Natural killer cell (primary cell): ENCODE data around the gene ANKRD40. TPM values are rescaled to one million over a fixed set of nuclear protein-coding genes. Genes with fewer than 3 reads are reported as not detected.

Source experiments
- ATAC-seq, 3 donors: fragments of 150-1000 bp in 2 of 3; fragments of 200-7000 bp in 1 of 3; cut with Tn5 transposase; 1 replicate in 1 of 3; 2 replicates in 2 of 3; pipeline ENCODE4 v1.10.0; 2021; ENCODE audit warnings: mild to moderate bottlenecking in 2 of 3, moderate library complexity in 2 of 3
- DNase-seq, 2 donors: peaks; one replicate each; pipeline versions ENCODE4 v3.0.0 to v3.0.0-alpha.2; 2013 to 2021; ENCODE audit warnings: mixed read lengths in 1 of 2
- H3K27ac ChIP-seq: one replicate; pipeline ENCODE4 v1.5.1; 2013; ENCODE audit warnings: mild to moderate bottlenecking, low read length
- H3K27me3 ChIP-seq: one replicate; pipeline ENCODE4 v1.6.1; 2013; ENCODE audit warnings: low read length; ENCODE audit not compliant: control insufficient read depth, insufficient read depth
- H3K36me3 ChIP-seq: one replicate; pipeline ENCODE4 v1.6.1; 2013; ENCODE audit warnings: low read length; ENCODE audit not compliant: control insufficient read depth, insufficient read depth
- H3K4me1 ChIP-seq: one replicate; pipeline ENCODE4 v1.6.1; 2013; ENCODE audit warnings: low read length; ENCODE audit not compliant: control insufficient read depth, insufficient read depth
- H3K4me3 ChIP-seq: one replicate; pipeline ENCODE4 v1.5.1; 2013; ENCODE audit warnings: low read length
- H3K9me3 ChIP-seq: one replicate; pipeline ENCODE4 v1.6.1; 2013; ENCODE audit warnings: low read length; ENCODE audit not compliant: control insufficient read depth, insufficient read depth
- H3K27ac Mint-ChIP-seq, 2 donors: one replicate each; pipeline ENCODE4 v1.8.0; 2022; ENCODE audit warnings: mild to moderate bottlenecking in 2 of 2, mixed read lengths in 2 of 2, moderate library complexity in 1 of 2
- H3K27me3 Mint-ChIP-seq, 2 donors: one replicate each; pipeline ENCODE4 v1.8.0; 2022; ENCODE audit warnings: low read depth in 2 of 2, mixed read lengths in 2 of 2
- H3K36me3 Mint-ChIP-seq: one replicate; pipeline ENCODE4 v1.8.0; 2022; ENCODE audit warnings: mixed read lengths
- H3K4me1 Mint-ChIP-seq, 2 donors: one replicate each; pipeline ENCODE4 v1.8.0; 2022; ENCODE audit warnings: mixed read lengths in 2 of 2
- H3K4me3 Mint-ChIP-seq: one replicate; pipeline ENCODE4 v1.8.0; 2022; ENCODE audit warnings: mild to moderate bottlenecking, moderate library complexity, mixed read lengths
- H3K9me3 Mint-ChIP-seq, 2 donors: one replicate each; pipeline ENCODE4 v1.8.0; 2022; ENCODE audit warnings: mixed read lengths in 2 of 2
- WGBS: methylation state at CpG from one replicate; pipeline ENCODE4 v1.1.7; 2013; ENCODE audit warnings: missing lambda C conversion rate; ENCODE audit not compliant: insufficient coverage; 5-methylcytosine and 5-hydroxymethylcytosine counted together
- intact Hi-C: fragments of 100-400 bp; cut with micrococcal nuclease; formaldehyde crosslinking; loops from one replicate; pipeline ENCODE4 v1.14.2; 2022
- total RNA-seq, 4 donors: library from RNA; stranded (reverse); fragments of 120-200 nt in 1 of 4; gene quantifications; one replicate each; pipeline versions ENCODE4 v1.2.3 to v1.2.4, GENCODE V29; 2013 to 2022
- TF ChIP-seq, protein P1 (sequence below): fragments of 200-600 bp; IDR thresholded peaks from one replicate; pipeline ENCODE4 v1.8.0; 2022; ENCODE audit warnings: antibody characterized with exemption

Gene ANKRD40
- total RNA-seq, 3 donors from 2014 or later (not counting 1 experiment from before 2014, with no cell fraction given), result 22.1 to 32.0 (median 30.8) TPM

GRCh38 chr17:50690887-50691549, 16.7 kb downstream of the ANKRD40 start:
- TF ChIP-seq, protein P1, sequence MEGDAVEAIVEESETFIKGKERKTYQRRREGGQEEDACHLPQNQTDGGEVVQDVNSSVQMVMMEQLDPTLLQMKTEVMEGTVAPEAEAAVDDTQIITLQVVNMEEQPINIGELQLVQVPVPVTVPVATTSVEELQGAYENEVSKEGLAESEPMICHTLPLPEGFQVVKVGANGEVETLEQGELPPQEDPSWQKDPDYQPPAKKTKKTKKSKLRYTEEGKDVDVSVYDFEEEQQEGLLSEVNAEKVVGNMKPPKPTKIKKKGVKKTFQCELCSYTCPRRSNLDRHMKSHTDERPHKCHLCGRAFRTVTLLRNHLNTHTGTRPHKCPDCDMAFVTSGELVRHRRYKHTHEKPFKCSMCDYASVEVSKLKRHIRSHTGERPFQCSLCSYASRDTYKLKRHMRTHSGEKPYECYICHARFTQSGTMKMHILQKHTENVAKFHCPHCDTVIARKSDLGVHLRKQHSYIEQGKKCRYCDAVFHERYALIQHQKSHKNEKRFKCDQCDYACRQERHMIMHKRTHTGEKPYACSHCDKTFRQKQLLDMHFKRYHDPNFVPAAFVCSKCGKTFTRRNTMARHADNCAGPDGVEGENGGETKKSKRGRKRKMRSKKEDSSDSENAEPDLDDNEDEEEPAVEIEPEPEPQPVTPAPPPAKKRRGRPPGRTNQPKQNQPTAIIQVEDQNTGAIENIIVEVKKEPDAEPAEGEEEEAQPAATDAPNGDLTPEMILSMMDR, result no peak
- peaks cover 7% of the 10 kb centered on the region for H3K36me3 Mint-ChIP-seq
- WGBS, result 89% methylated on average over 9 of the region's 9 CpGs
- no peaks in the 10 kb centered on the region for H3K27me3 Mint-ChIP-seq
- H3K4me3 Mint-ChIP-seq, result no peak overlapping the region
- no peaks in the 10 kb centered on the region for H3K9me3 Mint-ChIP-seq
- H3K27me3 ChIP-seq, result no peaks in the 10 kb centered on the region
- intact Hi-C loops, result no loop called here
- H3K4me3 ChIP-seq, result no peak overlapping the region
- H3K4me1 ChIP-seq, result no peaks in the 10 kb centered on the region
- ATAC-seq, result no peak
- H3K27ac ChIP-seq, result no peak overlapping the region
- no peak overlapping the region for H3K27ac Mint-ChIP-seq
- no peaks in the 10 kb centered on the region for H3K9me3 ChIP-seq
- DNase-seq, result no peak
- H3K4me1 Mint-ChIP-seq, result peaks cover 0 to 4% of the 10 kb centered on the region in 2 donors
- H3K36me3 ChIP-seq, result peaks cover 25% of the 10 kb centered on the region

DNA sequence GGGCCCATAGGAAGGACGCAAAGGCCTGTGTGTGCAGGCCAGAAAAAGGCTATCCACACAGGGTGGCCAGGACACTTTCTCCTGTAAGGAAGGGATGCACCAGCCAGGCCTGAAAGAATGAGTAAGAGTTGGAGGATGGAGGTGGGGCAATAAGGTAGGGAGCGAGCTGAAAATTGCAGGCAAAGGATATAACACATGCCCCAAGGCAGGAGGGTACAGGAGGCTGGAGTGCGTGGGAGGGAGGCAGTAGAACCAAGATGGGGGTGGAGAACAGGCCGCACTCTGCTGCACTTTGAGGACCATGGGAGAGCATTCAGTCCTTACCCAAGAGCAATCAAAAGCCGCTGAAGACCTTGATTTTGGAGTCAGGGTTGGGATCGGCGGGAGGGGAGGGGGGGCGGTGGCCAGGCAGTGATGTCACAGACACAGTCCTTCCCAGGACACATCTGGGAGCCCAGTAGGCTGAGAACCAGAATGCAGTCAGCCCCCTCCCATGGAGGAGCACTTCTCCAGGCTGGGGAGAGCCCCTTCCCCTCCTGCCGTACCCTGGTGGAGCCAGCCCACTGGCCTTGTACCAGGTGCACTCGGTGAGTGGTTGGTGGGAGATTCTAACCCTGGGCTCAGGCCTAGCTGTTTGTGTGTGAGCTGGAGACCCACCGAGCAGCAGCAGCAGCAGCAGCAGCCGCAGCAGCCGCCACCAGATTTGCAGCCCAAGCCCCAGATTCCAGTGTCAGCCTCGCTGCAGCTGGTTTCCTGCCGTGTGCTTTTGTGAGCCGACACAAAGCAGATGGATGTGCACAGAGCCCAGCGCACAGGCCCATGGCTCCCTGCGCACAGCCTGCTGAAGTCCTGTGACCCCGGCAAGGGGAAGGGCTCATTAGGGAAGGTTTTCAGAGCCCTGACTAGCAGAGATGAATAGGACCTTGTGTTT, 17.5 kb downstream of the ANKRD40 start:
- WGBS, result 93% methylated on average over 19 of the region's 19 CpGs

GRCh38 chr17:50689251-50689650, 18.5 kb downstream of the ANKRD40 start:
- WGBS, result 60% methylated on average over 4 of the region's 4 CpGs
- intact Hi-C loops, result loop anchor here (10.0 kb wide), 1 partner anchor 144 kb away; the partner anchor contains the start of gene SPATA20
- H3K9me3 Mint-ChIP-seq, result no peaks in the 10 kb centered on the region
- Histone ChIP-seq H3K4me1 (no peaks in the 10 kb centered on the region), H3K9me3 (no peaks in the 10 kb centered on the region), H3K36me3 (peaks cover 8% of the 10 kb centered on the region), H3K27ac (no peak overlapping the region), H3K27me3 (no peaks in the 10 kb centered on the region), H3K4me3 (no peak overlapping the region)
- H3K27ac Mint-ChIP-seq, result no peak overlapping the region
- no peaks in the 10 kb centered on the region for H3K4me1 Mint-ChIP-seq
- ATAC-seq, result no peak
- H3K27me3 Mint-ChIP-seq, result no peaks in the 10 kb centered on the region
- no peaks in the 10 kb centered on the region for H3K36me3 Mint-ChIP-seq
- H3K4me3 Mint-ChIP-seq, result no peak overlapping the region
- TF ChIP-seq, protein P1, result no peak
- no peak for DNase-seq

More for the DNA sequence above, 17.5 kb downstream of the ANKRD40 start:
- Histone ChIP-seq H3K27me3 (no peaks in the 10 kb centered on the region), H3K36me3 (peaks cover 17% of the 10 kb centered on the region), H3K27ac (no peak overlapping the region), H3K4me1 (no peaks in the 10 kb centered on the region), H3K9me3 (no peaks in the 10 kb centered on the region), H3K4me3 (no peak overlapping the region)
- no peak for DNase-seq
- TF ChIP-seq, protein P1, result no peak
- no peaks in the 10 kb centered on the region for H3K36me3 Mint-ChIP-seq
- H3K4me3 Mint-ChIP-seq, result no peak overlapping the region
- H3K9me3 Mint-ChIP-seq, result no peaks in the 10 kb centered on the region
- no peaks in the 10 kb centered on the region for H3K4me1 Mint-ChIP-seq
- intact Hi-C loops, result loop anchor here (10.0 kb wide), 1 partner anchor 145 kb away; the partner anchor contains the start of gene SPATA20
- H3K27ac Mint-ChIP-seq, result no peak overlapping the region
- H3K27me3 Mint-ChIP-seq, result no peaks in the 10 kb centered on the region
- no peak for ATAC-seq
